ENCODE data around the gene CFAP74.

DNA sequence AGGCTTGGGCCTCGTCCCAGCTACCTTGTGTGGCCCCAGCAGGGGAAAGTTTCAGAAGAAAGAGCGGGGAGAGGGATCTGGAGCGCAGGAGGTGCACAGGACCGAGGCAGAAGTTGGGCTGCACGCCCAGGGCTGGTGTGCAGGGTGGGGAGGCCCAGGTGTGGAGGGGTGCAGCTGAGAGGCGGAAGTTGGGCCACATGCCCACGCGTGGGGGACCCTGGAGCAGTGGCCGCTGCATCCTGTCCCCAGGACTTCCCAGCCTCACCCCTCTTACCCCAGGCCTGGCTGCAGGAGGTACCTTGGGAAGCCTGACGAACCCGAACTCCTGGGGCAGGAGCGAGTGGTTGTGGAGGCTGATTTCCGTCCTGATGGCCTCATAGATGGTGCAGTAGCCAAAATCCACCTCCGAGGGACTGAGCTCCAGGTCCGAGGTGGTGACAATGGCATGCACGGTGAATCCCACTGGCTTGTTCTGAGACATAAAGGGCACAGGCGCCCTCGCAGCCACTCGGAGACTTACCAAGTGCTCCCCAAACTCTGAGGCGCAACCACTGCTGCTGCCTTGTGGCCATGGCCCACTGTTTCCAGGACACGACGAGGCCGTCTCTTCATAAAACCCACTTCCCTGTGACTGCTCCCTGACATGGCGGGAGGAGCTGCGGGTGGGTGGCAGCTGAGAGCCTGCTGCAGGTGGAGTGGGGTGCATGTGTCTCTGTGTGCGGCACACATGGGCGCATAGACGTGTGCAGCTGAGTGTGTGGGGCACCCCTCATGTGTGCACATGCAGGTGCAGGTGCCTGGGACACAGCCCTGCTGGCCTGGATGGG, 64.1 kb downstream of the CFAP74 start:
- TF ChIP-seq CTCF (IDR thresholded peaks at IDR 0.05) (no peak), POLR2A (IDR thresholded peaks at IDR 0.05) (no peak)

Measured in sigmoid colon (tissue), 3 donors.